HG02938 (cell line): ENCODE results near the gene TNRC18.

Source experiments
- ATAC-seq: cut with Tn5 transposase; IDR thresholded peaks from one replicate; pipeline ENCODE4 v1.9.1; 2021; ENCODE audit warnings: mild to moderate bottlenecking, moderate library complexity; ENCODE audit not compliant: unreplicated experiment

The TNRC18 gene

GRCh38 chr7:5354460-5355232 lies 69.0 kb downstream of the TNRC18 start:
- no peak for ATAC-seq

- no peak for ATAC-seq
These were observed 71.1 kb downstream of the TNRC18 start for GRCh38 chr7:5352440-5353010.

- ATAC-seq: no peak
These were observed 71.9 kb downstream of the TNRC18 start for GRCh38 chr7:5351507-5352265.

- ATAC-seq: no peak
These were observed 72.8 kb downstream of the TNRC18 start for GRCh38 chr7:5350600-5351385.

GRCh38 chr7:5350174-5350463 lies 73.5 kb downstream of the TNRC18 start:
- no peak for ATAC-seq

- ATAC-seq: no peak
These were observed 74.0 kb downstream of the TNRC18 start for GRCh38 chr7:5349437-5350173.

- ATAC-seq: no peak
These were observed 74.6 kb downstream of the TNRC18 start for GRCh38 chr7:5349005-5349380.

- no peak for ATAC-seq
These were observed 75.3 kb downstream of the TNRC18 start for GRCh38 chr7:5348134-5349004.

- no peak for ATAC-seq
These were observed 78.0 kb downstream of the TNRC18 start for GRCh38 chr7:5345671-5346070.

GRCh38 chr7:5345171-5345570 lies 78.5 kb downstream of the TNRC18 start:
- ATAC-seq: no peak

GRCh38 chr7:5344342-5344741 lies 79.3 kb downstream of the TNRC18 start:
- no peak for ATAC-seq

- no peak for ATAC-seq
These were observed 79.8 kb downstream of the TNRC18 start for GRCh38 chr7:5343884-5344283.

GRCh38 chr7:5342631-5343030 lies 81.0 kb downstream of the TNRC18 start:
- no peak for ATAC-seq

- no peak for ATAC-seq
These were observed 83.7 kb downstream of the TNRC18 start for GRCh38 chr7:5339955-5340354.

- ATAC-seq: no peak
These were observed 86.6 kb downstream of the TNRC18 start for GRCh38 chr7:5337047-5337446.

GRCh38 chr7:5334671-5335070 lies 89.0 kb downstream of the TNRC18 start:
- no peak for ATAC-seq

GRCh38 chr7:5333121-5334045 lies 90.3 kb downstream of the TNRC18 start:
- ATAC-seq: no peak

- ATAC-seq: no peak
These were observed 91.1 kb downstream of the TNRC18 start for GRCh38 chr7:5332579-5332978.

GRCh38 chr7:5330288-5330687 lies 93.3 kb downstream of the TNRC18 start:
- ATAC-seq: no peak
